ENCODE data around the gene SUSD2.

- TF ChIP-seq FOXA1 (IDR thresholded peaks at IDR 0.05), result no peak
- no peak for TF ChIP-seq SP1 (IDR thresholded peaks at IDR 0.05)
- no peak for TF ChIP-seq ELF4 (IDR thresholded peaks at IDR 0.05)
- TF ChIP-seq FOXM1 (IDR thresholded peaks at IDR 0.05; ENCODE audit: borderline replicate concordance), result no peak
Measured at GRCh38 chr22:24178502-24179440, 2.5 kb upstream of the SUSD2 start.
